ENCODE data around the gene CD160.

The CD160 gene

GRCh38 chr1:145708063-145708462, 11.2 kb upstream of the CD160 start:
- TF ChIP-seq TAF1 (IDR thresholded peaks at IDR 0.05; ENCODE audit: low read depth) (no peak), USF1 (IDR thresholded peaks at IDR 0.05) (no peak), EP300 (IDR thresholded peaks at IDR 0.05; ENCODE audit: borderline replicate concordance) (no peak), RAD21 (IDR thresholded peaks at IDR 0.05; ENCODE audit: low read depth) (no peak), ZBTB7A (IDR thresholded peaks at IDR 0.05; ENCODE audit: low read depth) (no peak), MAX (IDR thresholded peaks at IDR 0.05) (no peak), EGR1 (IDR thresholded peaks at IDR 0.05) (no peak), YY1 (IDR thresholded peaks at IDR 0.05; ENCODE audit: low read depth) (no peak), REST (IDR thresholded peaks at IDR 0.05; ENCODE audit: low read depth) (no peak), TEAD4 (IDR thresholded peaks at IDR 0.05) (no peak), NFIC (IDR thresholded peaks at IDR 0.05) (no peak), TCF12 (IDR thresholded peaks at IDR 0.05; ENCODE audit: low read depth) (no peak), FOXM1 (IDR thresholded peaks at IDR 0.05; ENCODE audit: borderline replicate concordance, low read depth) (no peak), CEBPB (IDR thresholded peaks at IDR 0.05) (no peak)

GRCh38 chr1:145710291-145711027, 8.8 kb upstream of the CD160 start:
- TF ChIP-seq TCF12 (IDR thresholded peaks at IDR 0.05; ENCODE audit: low read depth) (no peak), EGR1 (IDR thresholded peaks at IDR 0.05) (no peak), USF1 (IDR thresholded peaks at IDR 0.05) (no peak), ZBTB7A (IDR thresholded peaks at IDR 0.05; ENCODE audit: low read depth) (no peak), REST (IDR thresholded peaks at IDR 0.05; ENCODE audit: low read depth) (no peak), TEAD4 (IDR thresholded peaks at IDR 0.05) (no peak), MAX (IDR thresholded peaks at IDR 0.05) (no peak), EP300 (IDR thresholded peaks at IDR 0.05; ENCODE audit: borderline replicate concordance) (no peak)

GRCh38 chr1:145711213-145711651, 8.1 kb upstream of the CD160 start:
- TF ChIP-seq YY1 (IDR thresholded peaks at IDR 0.05; ENCODE audit: low read depth) (no peak), USF1 (IDR thresholded peaks at IDR 0.05) (0 out of 2 replicates have a peak, but pooled peaks have one; percentile 28), NFIC (IDR thresholded peaks at IDR 0.05) (peak; percentile 53), TCF12 (IDR thresholded peaks at IDR 0.05; ENCODE audit: low read depth) (peak; percentile 53; the same call in 1 of the 2 replicates), TAF1 (IDR thresholded peaks at IDR 0.05; ENCODE audit: low read depth) (no peak), TEAD4 (IDR thresholded peaks at IDR 0.05) (peak; percentile 57), EP300 (IDR thresholded peaks at IDR 0.05; ENCODE audit: borderline replicate concordance) (peak; percentile 37; the same call in 1 of the 2 replicates)

- TF ChIP-seq CREB1 (IDR thresholded peaks at IDR 0.05; ENCODE audit: low read depth) (no peak), CEBPB (IDR thresholded peaks at IDR 0.05) (no peak), REST (IDR thresholded peaks at IDR 0.05; ENCODE audit: low read depth) (no peak), YY1 (IDR thresholded peaks at IDR 0.05; ENCODE audit: low read depth) (no peak), TAF1 (IDR thresholded peaks at IDR 0.05; ENCODE audit: low read depth) (no peak), NFIC (IDR thresholded peaks at IDR 0.05) (no peak), TEAD4 (IDR thresholded peaks at IDR 0.05) (no peak), EGR1 (IDR thresholded peaks at IDR 0.05) (no peak), TCF12 (IDR thresholded peaks at IDR 0.05; ENCODE audit: low read depth) (no peak), ZBTB7A (IDR thresholded peaks at IDR 0.05; ENCODE audit: low read depth) (no peak), FOXM1 (IDR thresholded peaks at IDR 0.05; ENCODE audit: borderline replicate concordance, low read depth) (no peak), MAX (IDR thresholded peaks at IDR 0.05) (no peak), EP300 (IDR thresholded peaks at IDR 0.05; ENCODE audit: borderline replicate concordance) (no peak), RAD21 (IDR thresholded peaks at IDR 0.05; ENCODE audit: low read depth) (no peak)
Observed at GRCh38 chr1:145714524-145715111, 4.7 kb upstream of the CD160 start.

Measured in Ishikawa (cell line).